Mucosa of descending colon (tissue), 3 donors: ENCODE measurements around the gene PEX6. TPM values are rescaled to one million over a fixed set of nuclear protein-coding genes. Genes with fewer than 3 reads are reported as not detected.

Source experiments
- ATAC-seq: fragments of 200-7000 bp; cut with Tn5 transposase; one replicate; pipeline ENCODE4 v1.9.1; 2020; ENCODE audit warnings: mild to moderate bottlenecking, moderate library complexity
- DNase-seq, 3 donors: peaks; one replicate each; pipeline ENCODE4 v3.0.0-alpha.2; 2020
- H3K36me3 ChIP-seq: fragments of 200-600 bp; one replicate; pipeline ENCODE4 v1.8.0; 2021; ENCODE audit warnings: low read depth, mild to moderate bottlenecking
- H3K4me1 ChIP-seq: fragments of 200-600 bp; one replicate; pipeline ENCODE4 v1.8.0; 2021; ENCODE audit warnings: low read depth, mild to moderate bottlenecking
- H3K4me3 ChIP-seq: fragments of 200-600 bp; one replicate; pipeline ENCODE4 v1.8.0; 2021; ENCODE audit warnings: mild to moderate bottlenecking
- H3K9me3 ChIP-seq: fragments of 200-600 bp; one replicate; pipeline ENCODE4 v1.8.0; 2021; ENCODE audit warnings: mild to moderate bottlenecking
- intact Hi-C, 2 donors: fragments of 100-400 bp; cut with DNase I in 1 of 2; cut with micrococcal nuclease in 1 of 2; formaldehyde crosslinking; loops; one replicate each; pipeline versions ENCODE4 v1.11.0 to v1.11.1; 2022; cut with DNase I, micrococcal nuclease
- total RNA-seq, 3 donors: library from RNA; stranded (reverse); fragmentation: NEBNext Ultra II Directional in 2 of 3; extraction: Animal tissue kit (Norgen Biotek cat#: 25700) in 2 of 3; gene quantifications; one replicate each; pipeline versions ENCODE4 v1.2.1 to v1.2.4, GENCODE V29; 2021 to 2023
- TF ChIP-seq, protein P1 (sequence below): fragments of 200-600 bp; IDR thresholded peaks from one replicate; pipeline ENCODE4 v1.8.0; 2022; ENCODE audit warnings: antibody characterized with exemption, mild to moderate bottlenecking
- donor health status: DM: no; HTN: no; CAD: no; lungs with moderate emphysema.
- donor health status: DM: no; HTN: no; CAD: no.
- donor health status: DM: no; HTN: yes; CAD: no.

The PEX6 gene
- total RNA-seq, 3 donors from 2014 or later: 14.3 to 38.6 (median 20.6) TPM

DNA sequence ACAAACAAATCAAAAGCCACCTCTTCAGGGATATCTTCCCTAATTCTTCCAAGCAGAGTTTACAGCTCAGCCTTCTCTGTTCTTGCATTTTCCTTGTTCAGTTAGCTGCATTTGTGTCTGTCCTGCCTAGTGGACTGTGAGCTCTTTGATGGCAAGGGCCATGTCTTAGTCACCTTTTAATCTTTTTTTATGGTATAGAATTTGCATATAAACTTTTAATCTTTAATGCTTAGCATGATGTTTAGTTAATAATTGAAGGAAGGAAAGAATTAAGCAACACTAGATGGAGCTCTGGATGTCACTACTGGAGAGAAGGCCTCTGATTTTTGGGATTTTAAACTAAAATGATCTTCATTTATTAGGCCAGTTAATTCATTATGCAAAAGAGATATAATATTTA, 17.5 kb upstream of the PEX6 start:
- Histone ChIP-seq H3K4me3 (no peak overlapping the region), H3K36me3 (no peaks in the 10 kb centered on the region), H3K4me1 (peaks cover 7% of the 10 kb centered on the region), H3K9me3 (no peaks in the 10 kb centered on the region)
- intact Hi-C loops: no loop called here
- TF ChIP-seq, protein P1, sequence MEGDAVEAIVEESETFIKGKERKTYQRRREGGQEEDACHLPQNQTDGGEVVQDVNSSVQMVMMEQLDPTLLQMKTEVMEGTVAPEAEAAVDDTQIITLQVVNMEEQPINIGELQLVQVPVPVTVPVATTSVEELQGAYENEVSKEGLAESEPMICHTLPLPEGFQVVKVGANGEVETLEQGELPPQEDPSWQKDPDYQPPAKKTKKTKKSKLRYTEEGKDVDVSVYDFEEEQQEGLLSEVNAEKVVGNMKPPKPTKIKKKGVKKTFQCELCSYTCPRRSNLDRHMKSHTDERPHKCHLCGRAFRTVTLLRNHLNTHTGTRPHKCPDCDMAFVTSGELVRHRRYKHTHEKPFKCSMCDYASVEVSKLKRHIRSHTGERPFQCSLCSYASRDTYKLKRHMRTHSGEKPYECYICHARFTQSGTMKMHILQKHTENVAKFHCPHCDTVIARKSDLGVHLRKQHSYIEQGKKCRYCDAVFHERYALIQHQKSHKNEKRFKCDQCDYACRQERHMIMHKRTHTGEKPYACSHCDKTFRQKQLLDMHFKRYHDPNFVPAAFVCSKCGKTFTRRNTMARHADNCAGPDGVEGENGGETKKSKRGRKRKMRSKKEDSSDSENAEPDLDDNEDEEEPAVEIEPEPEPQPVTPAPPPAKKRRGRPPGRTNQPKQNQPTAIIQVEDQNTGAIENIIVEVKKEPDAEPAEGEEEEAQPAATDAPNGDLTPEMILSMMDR: no peak
- DNase-seq: no peak
- ATAC-seq: peak; percentile 95

DNA sequence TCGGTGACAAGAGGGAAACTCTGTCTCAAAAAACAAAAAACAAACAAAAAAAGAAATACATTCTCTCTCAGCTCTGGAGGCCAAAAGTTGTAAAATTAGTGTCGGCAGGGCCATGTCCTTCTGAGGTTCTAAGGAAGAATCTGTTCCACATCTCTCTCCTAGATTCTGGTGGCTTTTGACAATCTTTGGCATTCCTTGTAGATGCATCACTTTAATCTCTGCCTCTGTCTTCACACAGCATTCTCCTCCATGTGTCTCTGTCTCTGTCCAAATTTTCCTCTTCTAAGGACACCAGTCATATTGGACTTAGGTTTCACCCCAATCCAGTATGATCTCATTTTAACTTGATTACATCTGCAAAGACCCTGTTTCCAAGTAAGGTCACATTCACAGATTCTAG, 14.5 kb upstream of the PEX6 start:
- no peak for DNase-seq
- H3K4me3 ChIP-seq: no peak overlapping the region
- intact Hi-C loops: no loop called here
- peaks cover 21% of the 10 kb centered on the region for H3K4me1 ChIP-seq
- no peak for ATAC-seq
- TF ChIP-seq, protein P1: no peak
- no peaks in the 10 kb centered on the region for H3K9me3 ChIP-seq
- H3K36me3 ChIP-seq: no peaks in the 10 kb centered on the region

DNA sequence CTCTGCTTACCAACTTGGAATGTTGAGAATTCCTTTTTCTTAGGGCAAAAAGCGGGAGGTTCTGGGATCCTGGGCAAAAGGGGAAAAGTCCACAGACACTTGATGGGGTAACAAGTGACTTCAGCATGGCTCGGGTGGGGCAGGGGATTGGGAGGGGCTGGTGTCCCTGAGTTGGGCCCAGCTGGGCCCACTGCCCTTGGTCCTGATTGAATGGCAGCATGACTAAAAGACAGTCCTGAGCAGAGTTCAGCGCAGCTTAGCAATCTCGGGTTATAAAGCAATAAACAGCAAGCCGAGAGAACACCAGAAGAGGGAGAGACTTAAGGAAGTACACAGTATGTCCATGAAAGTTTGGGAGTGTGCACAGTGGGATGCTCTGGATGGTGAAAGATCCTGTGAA, 10.9 kb upstream of the PEX6 start:
- ATAC-seq (peak; percentile 93), DNase-seq (peak; percentile 43 to 72 (median 71))
- no peaks in the 10 kb centered on the region for H3K9me3 ChIP-seq
- intact Hi-C loops: no loop called here
- H3K36me3 ChIP-seq: no peaks in the 10 kb centered on the region
- TF ChIP-seq, protein P1: no peak
- H3K4me3 ChIP-seq: no peak overlapping the region
- peaks cover 27% of the 10 kb centered on the region for H3K4me1 ChIP-seq

DNA sequence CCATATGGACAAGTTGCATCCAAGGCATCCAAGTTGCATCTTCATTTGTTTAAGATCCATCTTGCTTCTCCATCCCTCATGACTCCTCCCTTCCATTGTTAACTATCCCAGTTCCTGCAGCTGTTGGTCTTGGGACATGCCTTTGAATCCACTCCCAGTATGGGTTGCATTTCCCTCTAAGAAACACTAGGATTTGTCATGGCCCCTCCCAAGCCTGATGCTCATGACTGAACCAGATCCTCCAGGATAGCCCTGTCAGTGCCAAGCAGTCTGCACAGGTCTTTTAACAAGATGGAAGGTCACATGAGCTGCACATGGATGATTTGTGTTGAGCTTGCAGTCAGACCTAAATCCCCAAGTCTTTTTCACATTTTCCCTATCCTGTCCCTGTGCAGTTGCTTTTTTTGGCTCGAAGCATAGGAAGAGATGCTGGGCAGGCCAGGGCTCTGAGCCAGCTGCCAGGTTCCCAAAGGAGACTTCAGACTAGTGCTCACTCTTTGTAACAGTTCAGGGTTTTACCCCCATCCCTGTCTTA, 9.6 kb upstream of the PEX6 start:
- peaks cover 27% of the 10 kb centered on the region for H3K4me1 ChIP-seq
- TF ChIP-seq, protein P1: no peak
- no peak overlapping the region for H3K4me3 ChIP-seq
- intact Hi-C loops: no loop called here
- ATAC-seq: no peak
- no peak for DNase-seq
- H3K36me3 ChIP-seq: no peaks in the 10 kb centered on the region
- H3K9me3 ChIP-seq: no peaks in the 10 kb centered on the region

DNA sequence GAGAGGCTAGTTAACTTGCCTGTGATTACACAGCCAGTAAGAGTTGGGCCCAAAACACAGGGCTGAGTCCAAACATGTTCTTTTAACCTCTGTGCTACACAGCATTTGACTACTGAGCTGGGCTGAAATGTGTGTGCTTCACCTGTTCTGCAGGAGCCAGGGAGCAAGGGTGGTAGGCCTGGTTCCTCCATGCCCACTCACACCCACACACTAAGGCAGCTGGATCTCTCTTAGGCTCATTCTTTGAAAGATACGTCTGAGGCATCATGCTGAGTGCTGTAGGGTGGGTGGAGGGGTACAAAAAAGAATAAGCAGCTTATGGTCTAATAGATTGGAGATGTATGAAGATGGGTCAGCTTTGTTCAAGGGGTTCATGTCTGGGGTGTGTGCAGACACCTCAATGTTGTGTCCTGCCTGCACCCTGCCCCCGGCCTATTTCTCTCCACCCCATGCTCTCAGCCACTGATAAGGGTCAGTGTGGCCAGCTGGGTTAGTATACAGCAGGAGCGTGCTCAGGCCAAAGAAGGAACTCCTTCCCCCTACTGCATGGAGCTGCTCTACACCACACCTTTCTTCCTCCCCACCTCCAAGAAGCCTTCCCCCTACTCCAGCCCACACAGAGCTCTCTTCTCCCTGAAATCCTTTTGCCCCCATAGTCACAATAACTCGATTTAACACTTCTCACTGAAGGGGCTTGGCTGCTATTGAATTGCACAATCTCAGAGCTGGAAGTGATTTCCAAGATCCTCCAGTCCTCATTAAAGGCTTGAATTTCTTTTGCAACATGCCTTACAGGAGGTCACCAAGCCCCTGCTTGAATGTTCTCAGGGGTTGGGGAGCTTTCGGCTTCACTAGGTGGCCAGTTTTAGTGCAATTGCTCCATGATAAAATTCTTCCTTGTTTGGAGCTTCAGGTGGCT, 8.8 kb upstream of the PEX6 start:
- Histone ChIP-seq H3K36me3 (no peaks in the 10 kb centered on the region), H3K4me1 (peaks cover 27% of the 10 kb centered on the region), H3K9me3 (no peaks in the 10 kb centered on the region), H3K4me3 (no peak overlapping the region)
- DNase-seq: peak in 1 of 3 donors; percentile 1
- intact Hi-C loops: no loop called here
- TF ChIP-seq, protein P1: no peak
- ATAC-seq: no peak
